Heart left ventricle (tissue), 13 donors: Measurements from ENCODE around the gene UGCG.

Source experiments
- POLR2A ChIP-seq, 2 donors: fragments of 450-650 bp; IDR thresholded peaks; one replicate each; pipeline ENCODE4 v1.6.1; 2017; ENCODE audit warnings: antibody characterized with exemption in 2 of 2, mild to moderate bottlenecking in 2 of 2, moderate library complexity in 2 of 2
- TF ChIP-seq, protein P1 (sequence below), 12 donors: fragments of 200-600 bp; sonication (generic) in 4 of 12; IDR thresholded peaks; one replicate each; pipeline versions ENCODE4 v1.5.0 to v1.8.0; 2018 to 2022; ENCODE audit warnings: antibody characterized with exemption in 12 of 12, mild to moderate bottlenecking in 5 of 12
- donor health status: ischemic (EF 13 %, LVEDD 7.1; RV severe dilation, severe dysfunction).
- donor health status: DM: no; HTN: yes; CAD: no.
- donor health status: DM: no; HTN: no; CAD: no.
- donor health status: ischemic (EF 25% LVEDD 6.9; RV normal size, moderate dysfunction).
- donor health status: ischemic (EF 25% LVEDD 5.7; RV mildly dilated, moderate dysfunction).
- donor health status: ischemic (EF 35%, LVEDD 5.7; RV mildly dilated, moderate dysfunction).
- donor health status: nonischemic (EF 11% LVEDD 7.7; RV severe dilation, severe dysfunction).
- donor health status: DM: yes; HTN: yes; CAD: no.
- donor health status: PGD.
- donor health status: ischemic (EF 29% LVEDD 5.4; RV normal size, mild dysfunction).
- donor health status: nonischemic (EF 23%, LVEDD 6.1; RV moderate dilation, normal function).

DNA sequence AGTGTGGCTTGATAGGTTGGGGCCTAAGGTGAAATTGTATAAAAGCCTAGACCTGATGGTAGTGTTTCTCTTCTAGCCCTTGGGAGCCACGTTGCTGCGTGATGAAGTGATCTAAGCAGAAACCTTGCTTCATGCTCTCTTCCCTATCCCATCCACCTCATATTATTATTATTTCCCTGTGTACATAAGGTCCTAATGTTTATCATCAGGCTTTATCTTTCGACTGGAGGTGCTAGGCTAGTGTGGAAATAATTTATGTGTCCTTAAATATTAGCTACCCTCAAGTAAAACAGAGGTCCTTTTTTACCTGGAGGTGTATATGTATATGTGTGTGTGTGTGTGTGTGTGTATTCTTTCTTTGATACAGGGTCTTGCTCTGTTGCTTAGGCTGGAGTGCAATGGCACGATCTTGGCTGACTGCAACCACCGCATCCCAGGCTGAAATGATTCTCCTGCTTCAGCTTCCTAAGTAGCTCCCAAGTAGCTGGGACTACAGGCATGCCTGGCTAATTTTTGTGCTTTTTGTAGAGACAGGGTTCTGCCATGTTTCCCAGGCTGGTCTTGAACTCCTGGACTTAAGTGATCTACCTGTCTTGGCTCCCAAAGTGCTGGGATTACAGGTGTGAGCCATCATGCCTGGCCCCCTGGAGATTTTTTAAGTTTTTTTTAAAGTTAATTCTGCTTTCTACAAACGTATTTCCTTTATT lies 3.7 kb downstream of the UGCG start:
- TF ChIP-seq POLR2A (IDR thresholded peaks at IDR 0.05) = no peak
- TF ChIP-seq, protein P1, sequence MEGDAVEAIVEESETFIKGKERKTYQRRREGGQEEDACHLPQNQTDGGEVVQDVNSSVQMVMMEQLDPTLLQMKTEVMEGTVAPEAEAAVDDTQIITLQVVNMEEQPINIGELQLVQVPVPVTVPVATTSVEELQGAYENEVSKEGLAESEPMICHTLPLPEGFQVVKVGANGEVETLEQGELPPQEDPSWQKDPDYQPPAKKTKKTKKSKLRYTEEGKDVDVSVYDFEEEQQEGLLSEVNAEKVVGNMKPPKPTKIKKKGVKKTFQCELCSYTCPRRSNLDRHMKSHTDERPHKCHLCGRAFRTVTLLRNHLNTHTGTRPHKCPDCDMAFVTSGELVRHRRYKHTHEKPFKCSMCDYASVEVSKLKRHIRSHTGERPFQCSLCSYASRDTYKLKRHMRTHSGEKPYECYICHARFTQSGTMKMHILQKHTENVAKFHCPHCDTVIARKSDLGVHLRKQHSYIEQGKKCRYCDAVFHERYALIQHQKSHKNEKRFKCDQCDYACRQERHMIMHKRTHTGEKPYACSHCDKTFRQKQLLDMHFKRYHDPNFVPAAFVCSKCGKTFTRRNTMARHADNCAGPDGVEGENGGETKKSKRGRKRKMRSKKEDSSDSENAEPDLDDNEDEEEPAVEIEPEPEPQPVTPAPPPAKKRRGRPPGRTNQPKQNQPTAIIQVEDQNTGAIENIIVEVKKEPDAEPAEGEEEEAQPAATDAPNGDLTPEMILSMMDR (IDR thresholded peaks at IDR 0.05) = no peak
